ENCODE data around the gene H2BK1. TPM values are rescaled to one million over a fixed set of nuclear protein-coding genes. Genes with fewer than 3 reads are reported as not detected.

The H2BK1 gene
- total RNA-seq, 4 donors from 2014 or later: not detected

DNA sequence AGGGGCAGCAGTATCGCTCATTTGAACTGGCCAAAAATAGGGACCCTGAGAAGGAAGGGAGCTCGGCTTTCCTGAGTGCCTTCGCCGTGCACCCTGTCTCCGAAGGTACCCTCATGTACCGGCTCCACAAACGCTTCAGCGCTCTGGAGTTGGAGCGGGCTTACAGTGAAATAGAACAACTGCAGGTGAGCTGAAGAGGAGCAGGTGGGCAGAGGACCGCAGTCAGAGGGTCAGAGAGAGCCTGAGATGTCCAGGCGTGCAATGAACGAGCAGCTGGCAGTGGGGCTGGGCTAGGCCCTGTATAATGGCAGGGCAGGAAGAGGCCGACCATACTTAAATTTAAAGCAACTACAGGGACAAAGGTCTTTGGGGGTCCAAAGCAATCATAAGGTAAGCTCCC is 26.1 kb upstream of the H2BK1 start:
- TF ChIP-seq, protein P1, sequence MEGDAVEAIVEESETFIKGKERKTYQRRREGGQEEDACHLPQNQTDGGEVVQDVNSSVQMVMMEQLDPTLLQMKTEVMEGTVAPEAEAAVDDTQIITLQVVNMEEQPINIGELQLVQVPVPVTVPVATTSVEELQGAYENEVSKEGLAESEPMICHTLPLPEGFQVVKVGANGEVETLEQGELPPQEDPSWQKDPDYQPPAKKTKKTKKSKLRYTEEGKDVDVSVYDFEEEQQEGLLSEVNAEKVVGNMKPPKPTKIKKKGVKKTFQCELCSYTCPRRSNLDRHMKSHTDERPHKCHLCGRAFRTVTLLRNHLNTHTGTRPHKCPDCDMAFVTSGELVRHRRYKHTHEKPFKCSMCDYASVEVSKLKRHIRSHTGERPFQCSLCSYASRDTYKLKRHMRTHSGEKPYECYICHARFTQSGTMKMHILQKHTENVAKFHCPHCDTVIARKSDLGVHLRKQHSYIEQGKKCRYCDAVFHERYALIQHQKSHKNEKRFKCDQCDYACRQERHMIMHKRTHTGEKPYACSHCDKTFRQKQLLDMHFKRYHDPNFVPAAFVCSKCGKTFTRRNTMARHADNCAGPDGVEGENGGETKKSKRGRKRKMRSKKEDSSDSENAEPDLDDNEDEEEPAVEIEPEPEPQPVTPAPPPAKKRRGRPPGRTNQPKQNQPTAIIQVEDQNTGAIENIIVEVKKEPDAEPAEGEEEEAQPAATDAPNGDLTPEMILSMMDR (IDR thresholded peaks at IDR 0.05): no peak
- TF ChIP-seq POLR2A (IDR thresholded peaks at IDR 0.05): no peak
- DNase-seq (ENCODE audit: low spot score in 2 of 2): no peak
- intact Hi-C loops (cut with DNase I; ENCODE audit: low total_unique reads): no loop called here
- 91 to 93% methylated on average over 13 of the region's 13 CpGs for WGBS, 2 donors
- H3K4me3 ChIP-seq (ENCODE audit: low read depth, poor library complexity, severe bottlenecking): no peak overlapping the region

DNA sequence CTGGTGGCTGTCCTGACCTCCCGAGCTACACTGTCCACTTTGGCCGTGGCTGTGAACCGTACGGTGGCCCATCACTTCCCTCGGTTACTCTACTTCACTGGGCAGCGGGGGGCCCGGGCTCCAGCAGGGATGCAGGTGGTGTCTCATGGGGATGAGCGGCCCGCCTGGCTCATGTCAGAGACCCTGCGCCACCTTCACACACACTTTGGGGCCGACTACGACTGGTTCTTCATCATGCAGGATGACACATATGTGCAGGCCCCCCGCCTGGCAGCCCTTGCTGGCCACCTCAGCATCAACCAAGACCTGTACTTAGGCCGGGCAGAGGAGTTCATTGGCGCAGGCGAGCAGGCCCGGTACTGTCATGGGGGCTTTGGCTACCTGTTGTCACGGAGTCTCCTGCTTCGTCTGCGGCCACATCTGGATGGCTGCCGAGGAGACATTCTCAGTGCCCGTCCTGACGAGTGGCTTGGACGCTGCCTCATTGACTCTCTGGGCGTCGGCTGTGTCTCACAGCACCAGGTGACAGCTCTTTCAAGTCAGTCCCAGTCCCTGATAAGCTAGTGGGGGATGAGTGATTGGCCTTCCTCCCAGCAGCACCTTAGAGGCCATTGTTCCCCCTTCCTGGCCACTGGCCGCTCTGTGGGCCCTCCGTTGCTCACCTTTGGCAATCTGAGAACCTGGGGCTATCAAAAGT is 25.0 kb upstream of the H2BK1 start:
- no peak for TF ChIP-seq POLR2A (IDR thresholded peaks at IDR 0.05)
- TF ChIP-seq, protein P1 (IDR thresholded peaks at IDR 0.05): no peak
- 82 to 87% methylated on average over 24 to 28 of the region's 28 CpGs for WGBS, 2 donors
- H3K4me3 ChIP-seq (ENCODE audit: low read depth, poor library complexity, severe bottlenecking): no peak overlapping the region
- DNase-seq (ENCODE audit: low spot score in 2 of 2): no peak
- intact Hi-C loops (cut with DNase I; ENCODE audit: low total_unique reads): no loop called here

DNA sequence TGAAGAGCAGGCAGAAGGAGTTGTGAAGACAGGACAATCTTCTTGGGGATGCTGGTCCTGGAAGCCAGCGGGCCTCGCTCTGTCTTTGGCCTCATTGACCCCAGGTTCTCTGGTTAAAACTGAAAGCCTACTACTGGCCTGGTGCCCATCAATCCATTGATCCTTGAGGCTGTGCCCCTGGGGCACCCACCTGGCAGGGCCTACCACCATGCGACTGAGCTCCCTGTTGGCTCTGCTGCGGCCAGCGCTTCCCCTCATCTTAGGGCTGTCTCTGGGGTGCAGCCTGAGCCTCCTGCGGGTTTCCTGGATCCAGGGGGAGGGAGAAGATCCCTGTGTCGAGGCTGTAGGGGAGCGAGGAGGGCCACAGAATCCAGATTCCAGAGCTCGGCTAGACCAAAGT is 23.5 kb upstream of the H2BK1 start:
- intact Hi-C loops (cut with DNase I; ENCODE audit: low total_unique reads): no loop called here
- DNase-seq (ENCODE audit: low spot score in 2 of 2): peak in 1 of 2 donors; percentile 79
- no peak for TF ChIP-seq POLR2A (IDR thresholded peaks at IDR 0.05)
- TF ChIP-seq, protein P1 (IDR thresholded peaks at IDR 0.05): no peak
- no peak overlapping the region for H3K4me3 ChIP-seq (ENCODE audit: low read depth, poor library complexity, severe bottlenecking)
- WGBS, 2 donors: 72 to 73% methylated on average over 8 to 9 of the region's 9 CpGs

- DNase-seq (ENCODE audit: low spot score in 2 of 2): no peak
- intact Hi-C loops (cut with DNase I; ENCODE audit: low total_unique reads): no loop called here
- TF ChIP-seq, protein P1 (IDR thresholded peaks at IDR 0.05): no peak
- no peak for TF ChIP-seq POLR2A (IDR thresholded peaks at IDR 0.05)
- peak overlapping the region; percentile 95 for H3K4me3 ChIP-seq (ENCODE audit: low read depth, poor library complexity, severe bottlenecking)
- 10 to 18% methylated on average over 28 to 29 of the region's 36 CpGs for WGBS, 2 donors
These were observed 22.8 kb upstream of the H2BK1 start for GRCh38 chr7:151232917-151233701.

DNA sequence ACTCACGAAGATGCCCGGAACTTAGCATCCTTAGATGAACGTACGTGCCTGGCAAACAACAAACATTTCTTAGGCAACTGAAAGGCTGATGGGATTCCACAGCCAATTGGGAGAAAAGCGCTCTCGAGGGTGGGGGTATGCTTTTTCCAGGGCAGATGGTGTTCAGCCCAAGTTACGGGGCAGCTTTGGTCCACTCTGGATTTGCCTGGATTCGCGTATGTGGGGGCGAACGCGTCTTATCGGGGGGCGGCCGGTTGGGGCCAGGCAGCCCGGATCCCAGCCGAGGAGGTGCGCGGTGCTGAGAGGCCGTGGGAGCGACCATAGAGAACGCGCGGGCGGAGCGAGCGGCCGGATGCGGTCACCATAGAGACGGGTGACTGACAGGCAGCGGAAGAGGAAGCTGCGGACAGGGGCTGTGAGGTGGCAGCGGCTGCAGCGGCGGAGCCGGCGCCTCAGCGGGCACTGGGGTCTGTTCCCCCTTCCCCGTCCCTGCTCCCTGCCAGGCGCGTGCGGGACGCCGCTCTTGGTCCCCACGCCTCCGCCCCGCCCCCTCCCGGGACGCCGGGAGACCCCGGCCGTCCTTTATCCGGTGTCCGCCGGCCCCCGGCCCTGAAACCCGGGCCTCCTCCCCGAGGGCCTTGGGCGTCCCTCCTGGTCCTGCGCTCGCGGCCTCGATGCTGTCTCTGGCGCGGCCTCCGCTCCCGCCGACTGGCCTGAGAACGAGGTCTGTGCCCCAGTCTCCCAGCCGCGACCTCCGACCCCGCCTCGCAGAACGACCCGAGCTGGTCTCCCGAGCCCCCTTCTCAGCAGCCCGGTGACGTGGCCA is 22.0 kb upstream of the H2BK1 start, which contains the start of gene CHPF2:
Gene CHPF2 (plus strand): TSS at position 393 of the 826 bp plus-strand sequence. CDS start 1,529 bp downstream, outside the sequence.
- peak within 1 kb of the TSS; percentile 95 for H3K4me3 ChIP-seq (ENCODE audit: low read depth, poor library complexity, severe bottlenecking)
- intact Hi-C loops (cut with DNase I; ENCODE audit: low total_unique reads): no loop called here
- peak in 1 of 2 donors; percentile 34 for TF ChIP-seq POLR2A (IDR thresholded peaks at IDR 0.05)
- TF ChIP-seq, protein P1 (IDR thresholded peaks at IDR 0.05): no peak
- peak; percentile 89 to 98 for DNase-seq (ENCODE audit: low spot score in 2 of 2)
- 0 to 1% methylated on average over 19 to 29 of the region's 79 CpGs for WGBS, 2 donors

All from lower leg skin (tissue), 4 donors.